A549 (cell line): ENCODE results near the gene SMARCD3. TPM values are rescaled to one million over a fixed set of nuclear protein-coding genes. Genes with fewer than 3 reads are reported as not detected.
A peak's percentile ranks its signal among the peaks of the same experiment; 100 is the strongest.

Experiments
- ATAC-seq, 2 experiments: fragments of 200-7000 bp in 1 of 2; fragments of >200 bp in 1 of 2; cut with Nextera tagmentation in 1 of 2; cut with Tn5 transposase in 1 of 2; 3 replicates each; pipeline versions ENCODE4 v1.8.0 to v1.9.1; 2018 to 2020; ENCODE audit warnings: mild to moderate bottlenecking in 1 of 2, moderate library complexity in 1 of 2
- CTCF ChIA-PET: fragments of 300-600 bp; sonication (Branson Sonifier 250); formaldehyde crosslinking; extraction: SDS; loops from one replicate; lab custom pipeline; 2021; ENCODE audit warnings: antibody characterized with exemption, inconsistent platforms; lab: Yijun Ruan, JAX
- POLR2A ChIA-PET: fragments of 350-600 bp; formaldehyde crosslinking; extraction: SDS; loops from one replicate; lab custom pipeline; 2021; ENCODE audit warnings: antibody characterized with exemption, inconsistent platforms; lab: Yijun Ruan, JAX
- DNase-seq, 2 experiments: peaks; one replicate each; pipeline versions ENCODE4 v3.0.0 to v3.0.0-alpha.2; 2011 to 2016; ENCODE audit warnings: low read depth in 1 of 2, low spot score in 1 of 2
- FAIRE-seq: peaks from 2 replicates; lab custom pipeline; 2011; peaks lifted over from hg19 to GRCh38; lab: Jason Lieb, UNC
- H3K27ac ChIP-seq, 2 experiments: fragments of >200 bp; sonication (Bioruptor Twin); formaldehyde crosslinking; 3 replicates each; pipeline ENCODE4 v1.5.1; 2016 to 2017
- H3K4me1 ChIP-seq: fragments of >200 bp; sonication (Bioruptor Twin); formaldehyde crosslinking; 3 replicates; pipeline ENCODE4 v1.6.1; 2016
- H3K4me2 ChIP-seq: fragments of >200 bp; sonication (Bioruptor Twin); formaldehyde crosslinking; 3 replicates; pipeline ENCODE4 v1.6.1; 2016
- H3K4me3 ChIP-seq: fragments of >200 bp; sonication (Bioruptor Twin); formaldehyde crosslinking; 3 replicates; pipeline ENCODE4 v1.5.1; 2016
- H3K9me3 ChIP-seq: fragments of >200 bp; sonication (Bioruptor Twin); formaldehyde crosslinking; 3 replicates; pipeline ENCODE4 v1.6.1; 2016
- CBX2 ChIP-seq: fragments of 200-600 bp; sonication (generic); IDR thresholded peaks from 2 replicates; pipeline ENCODE4 v1.6.1; 2016; ENCODE audit warnings: low read depth, mild to moderate bottlenecking, borderline replicate concordance
- CEBPB ChIP-seq, 2 experiments: fragments of >200 bp in 1 of 2; sonication (Bioruptor Twin) in 1 of 2; formaldehyde crosslinking in 1 of 2; IDR thresholded peaks; 2 replicates each; pipeline ENCODE4 v1.6.1; 2012 to 2016
- CHD4 ChIP-seq: fragments of 200-600 bp; sonication (generic); IDR thresholded peaks from 2 replicates; pipeline ENCODE4 v1.6.1; 2016; ENCODE audit warnings: antibody characterized with exemption, mild to moderate bottlenecking, borderline replicate concordance
- EHF ChIP-seq: fragments of 250-450 bp; sonication (Bioruptor Pico); IDR thresholded peaks from 2 replicates; pipeline ENCODE4 v1.5.0; 2020; ENCODE audit warnings: mild to moderate bottlenecking
- EP300 ChIP-seq, 2 experiments: fragments of >200 bp; sonication (Bioruptor Twin); formaldehyde crosslinking; IDR thresholded peaks; 2 replicates in 1 of 2; 3 replicates in 1 of 2; pipeline ENCODE4 v1.6.1; 2016 to 2017
- FOSB ChIP-seq: fragments of 250-450 bp; sonication (Bioruptor Pico); IDR thresholded peaks from 2 replicates; pipeline ENCODE4 v1.5.0; 2020; ENCODE audit warnings: mild to moderate bottlenecking, moderate library complexity
- FOSL2 ChIP-seq, 2 experiments: fragments of 450-650 bp in 1 of 2; fragments of >200 bp in 1 of 2; sonication (Bioruptor Twin) in 1 of 2; formaldehyde crosslinking; IDR thresholded peaks; 2 replicates each; pipeline versions ENCODE4 v1.5.0 to v1.6.1; 2016 to 2020; ENCODE audit warnings: mild to moderate bottlenecking in 1 of 2, moderate library complexity in 1 of 2
- FOXS1 ChIP-seq: fragments of 250-450 bp; sonication (Bioruptor Pico); IDR thresholded peaks from 2 replicates; pipeline ENCODE4 v1.5.0; 2020; ENCODE audit warnings: mild to moderate bottlenecking, moderate library complexity
- GATA3 ChIP-seq: IDR thresholded peaks from 2 replicates; pipeline ENCODE4 v1.6.1; 2012; ENCODE audit warnings: borderline replicate concordance
- HOXA7 ChIP-seq: fragments of 250-450 bp; sonication (Bioruptor Pico); IDR thresholded peaks from 2 replicates; pipeline ENCODE4 v1.5.0; 2020; ENCODE audit warnings: mild to moderate bottlenecking, moderate library complexity
- HOXB5 ChIP-seq: fragments of 250-450 bp; sonication (Bioruptor Pico); IDR thresholded peaks from 2 replicates; pipeline ENCODE4 v1.5.0; 2020; ENCODE audit warnings: mild to moderate bottlenecking, moderate library complexity
- JUN ChIP-seq, 2 experiments: fragments of >200 bp; sonication (Bioruptor Twin); formaldehyde crosslinking; IDR thresholded peaks; 2 replicates in 1 of 2; 3 replicates in 1 of 2; pipeline ENCODE4 v1.6.1; 2016 to 2017
- KDM5A ChIP-seq: fragments of 200-600 bp; sonication (generic); IDR thresholded peaks from 2 replicates; pipeline ENCODE4 v1.6.1; 2016; ENCODE audit warnings: antibody characterized with exemption, mild to moderate bottlenecking
- MAZ ChIP-seq: fragments of 150-350 bp; IDR thresholded peaks from 2 replicates; pipeline ENCODE4 v1.6.1; 2014; ENCODE audit warnings: antibody characterized with exemption, low read depth, low read length, borderline replicate concordance
- MYC ChIP-seq: IDR thresholded peaks from 2 replicates; pipeline ENCODE4 v1.6.1; 2012; ENCODE audit warnings: mild to moderate bottlenecking, inconsistent platforms, low read length, improper control_type of control experiment, borderline replicate concordance
- NR3C1 ChIP-seq: fragments of >200 bp; sonication (Bioruptor Twin); formaldehyde crosslinking; IDR thresholded peaks from 3 replicates; pipeline ENCODE4 v1.6.1; 2017
- RAD21 ChIP-seq, 2 experiments: fragments of >200 bp in 1 of 2; sonication (Bioruptor Twin) in 1 of 2; formaldehyde crosslinking in 1 of 2; IDR thresholded peaks in 1 of 2; conservative IDR thresholded peaks in 1 of 2; 2 replicates in 1 of 2; 3 replicates in 1 of 2; pipeline ENCODE4 v1.6.1; 2012 to 2018; ENCODE audit warnings: inconsistent platforms in 1 of 2
- RARB ChIP-seq: fragments of 250-450 bp; sonication (Bioruptor Pico); IDR thresholded peaks from 2 replicates; pipeline ENCODE4 v1.8.0; 2021; ENCODE audit warnings: mild to moderate bottlenecking, moderate library complexity
- RFX5 ChIP-seq: fragments of 450-650 bp; IDR thresholded peaks from 2 replicates; pipeline ENCODE4 v1.7.1; 2014; ENCODE audit warnings: antibody characterized with exemption, mild to moderate bottlenecking, moderate library complexity
- RNF2 ChIP-seq: fragments of 200-600 bp; sonication (generic); IDR thresholded peaks from 2 replicates; pipeline ENCODE4 v1.6.1; 2016; ENCODE audit warnings: low read depth, mild to moderate bottlenecking, antibody characterized with exemption, moderate library complexity, borderline replicate concordance
- SMC3 ChIP-seq: fragments of >200 bp; sonication (Bioruptor Twin); formaldehyde crosslinking; IDR thresholded peaks from 3 replicates; pipeline ENCODE4 v1.6.1; 2018; ENCODE audit warnings: inconsistent platforms
- SREBF2 ChIP-seq: fragments of 450-650 bp; IDR thresholded peaks from 2 replicates; pipeline ENCODE4 v1.6.1; 2014; ENCODE audit warnings: mild to moderate bottlenecking, moderate library complexity
- TP53 ChIP-seq: fragments of 250-450 bp; sonication (Bioruptor Pico); IDR thresholded peaks from 2 replicates; pipeline ENCODE4 v1.5.0; 2021; ENCODE audit warnings: mild to moderate bottlenecking, moderate library complexity
- ZC3H11A ChIP-seq: fragments of 450-650 bp; IDR thresholded peaks from 2 replicates; pipeline ENCODE4 v1.6.1; 2014; ENCODE audit warnings: antibody characterized with exemption, mild to moderate bottlenecking
- ZNF302 ChIP-seq: fragments of 250-450 bp; sonication (Bioruptor Pico); IDR thresholded peaks from 2 replicates; pipeline ENCODE4 v1.9.0; 2021; ENCODE audit warnings: inconsistent platforms, mild to moderate bottlenecking, moderate library complexity
- ZSCAN20 ChIP-seq: fragments of 250-450 bp; sonication (Bioruptor Pico); IDR thresholded peaks from 2 replicates; pipeline ENCODE4 v1.8.0; 2022; ENCODE audit warnings: mild to moderate bottlenecking, moderate library complexity
- WGBS: methylation state at CpG from one replicate; pipeline ENCODE4 v1.1.6; 2017; ENCODE audit errors: missing lambda C conversion rate; 5-methylcytosine and 5-hydroxymethylcytosine counted together
- polyA plus RNA-seq, 4 experiments: library from polyadenylated mRNA; depleted of rRNA in 3 of 4; stranded (reverse); fragments of >200 nt; fragmentation: RNase III in 1 of 4; extraction: RNeasy Plus Mini Kit Qiagen cat#74134 plus additional on column Dnase treatment in 1 of 4; gene quantifications; 2 replicates in 3 of 4; 3 replicates in 1 of 4; pipeline ENCODE4 v1.2.3, GENCODE V29; 2011 to 2017
- TF ChIP-seq, protein P1 (sequence below): fragments of 250-450 bp; sonication (Bioruptor Pico); IDR thresholded peaks from 2 replicates; pipeline ENCODE4 v1.5.0; 2021; ENCODE audit warnings: mild to moderate bottlenecking, moderate library complexity, borderline replicate concordance
- TF ChIP-seq, protein P2 (sequence below): IDR thresholded peaks from 2 replicates; pipeline ENCODE4 v1.6.1; 2012
- TF ChIP-seq, protein P3 (sequence below): fragments of 450-650 bp; IDR thresholded peaks from 2 replicates; pipeline ENCODE4 v1.6.1; 2014; ENCODE audit warnings: antibody characterized with exemption

SMARCD3 gene
- polyA plus RNA-seq, 2 of the 4 experiments (the other 2 are of a cell fraction) = 11.6 to 12.5 TPM

- 2% methylated on average over 15 of the region's 15 CpGs for WGBS
- Histone ChIP-seq H3K27ac (peak overlapping the region; percentile 85 to 88), H3K4me3 (peak overlapping the region; percentile 93), H3K4me1 (peaks cover 22% of the 10 kb centered on the region), H3K9me3 (no peaks in the 10 kb centered on the region), H3K4me2 (peak overlapping the region; percentile 98)
- ATAC-seq (peak in 1 of 2 experiments; percentile 19; a peak in 3 of 6 replicates), FAIRE-seq (no peak), DNase-seq (no peak)
- ChIA-PET CTCF (interaction anchor here (0.8 to 4.5 kb wide), 7 partner anchors 8 to 84 kb away, joined by 3 to 30 read pairs (median 7); partner anchors contain the start of gene GBX1), POLR2A (interaction anchor here (0.9 to 1.6 kb wide), 9 partner anchors 8 to 198 kb away, joined by 3 to 6 read pairs (median 5); partner anchors contain the start of genes ABCB8 and NUB1)
- TF ChIP-seq CHD4 (no peak), GATA3 (no peak), RARB (CRISPR knock-in tag) (no peak), FOSL2 (IDR thresholded peaks at IDR 0.05) (no peak), FOSL2 (CRISPR knock-in tag; IDR thresholded peaks at IDR 0.05) (no peak), EP300 (IDR thresholded peaks at IDR 0.05) (no peak), HOXA7 (CRISPR knock-in tag) (no peak), TP53 (CRISPR knock-in tag) (no peak)
- TF ChIP-seq, protein P1, sequence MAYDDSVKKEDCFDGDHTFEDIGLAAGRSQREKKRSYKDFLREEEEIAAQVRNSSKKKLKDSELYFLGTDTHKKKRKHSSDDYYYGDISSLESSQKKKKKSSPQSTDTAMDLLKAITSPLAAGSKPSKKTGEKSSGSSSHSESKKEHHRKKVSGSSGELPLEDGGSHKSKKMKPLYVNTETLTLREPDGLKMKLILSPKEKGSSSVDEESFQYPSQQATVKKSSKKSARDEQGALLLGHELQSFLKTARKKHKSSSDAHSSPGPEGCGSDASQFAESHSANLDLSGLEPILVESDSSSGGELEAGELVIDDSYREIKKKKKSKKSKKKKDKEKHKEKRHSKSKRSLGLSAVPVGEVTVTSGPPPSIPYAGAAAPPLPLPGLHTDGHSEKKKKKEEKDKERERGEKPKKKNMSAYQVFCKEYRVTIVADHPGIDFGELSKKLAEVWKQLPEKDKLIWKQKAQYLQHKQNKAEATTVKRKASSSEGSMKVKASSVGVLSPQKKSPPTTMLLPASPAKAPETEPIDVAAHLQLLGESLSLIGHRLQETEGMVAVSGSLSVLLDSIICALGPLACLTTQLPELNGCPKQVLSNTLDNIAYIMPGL = no peak
Measured at GRCh38 chr7:151226560-151226874, 22.0 kb downstream of the SMARCD3 start.

GRCh38 chr7:151225948-151226510 lies 22.5 kb downstream of the SMARCD3 start:
- Histone ChIP-seq H3K9me3 (no peaks in the 10 kb centered on the region), H3K4me1 (peaks cover 17% of the 10 kb centered on the region), H3K27ac (peak overlapping the region; percentile 85 to 88), H3K4me3 (peak overlapping the region; percentile 93), H3K4me2 (peak overlapping the region; percentile 98)
- ATAC-seq (no peak), FAIRE-seq (no peak), DNase-seq (no peak)
- ChIA-PET POLR2A (interaction anchor here (1.2 to 1.6 kb wide), 3 partner anchors 12 to 115 kb away, joined by 3 to 6 read pairs (median 6); partner anchors contain the start of gene NUB1), CTCF (interaction anchor here (0.6 to 4.5 kb wide), 5 partner anchors 18 to 212 kb away, joined by 3 to 30 read pairs (median 3); no protein-coding TSS in a partner anchor)
- TF ChIP-seq CBX2 = no peak
- TF ChIP-seq RFX5 = no peak
- no peak for TF ChIP-seq ZSCAN20
- peak; percentile 39 to 74; a peak in 3 of 4 replicates for TF ChIP-seq CEBPB (IDR thresholded peaks at IDR 0.05)
- no peak for TF ChIP-seq RAD21 (conservative IDR thresholded peaks at IDR 0.05 in 1 of 2, IDR thresholded peaks at IDR 0.05 in 1 of 2)
- TF ChIP-seq SMC3 = no peak
- TF ChIP-seq NR3C1 = no peak
- no peak for TF ChIP-seq KDM5A
- no peak for TF ChIP-seq FOXS1
- WGBS = 57% methylated on average over 8 of the region's 8 CpGs

DNA sequence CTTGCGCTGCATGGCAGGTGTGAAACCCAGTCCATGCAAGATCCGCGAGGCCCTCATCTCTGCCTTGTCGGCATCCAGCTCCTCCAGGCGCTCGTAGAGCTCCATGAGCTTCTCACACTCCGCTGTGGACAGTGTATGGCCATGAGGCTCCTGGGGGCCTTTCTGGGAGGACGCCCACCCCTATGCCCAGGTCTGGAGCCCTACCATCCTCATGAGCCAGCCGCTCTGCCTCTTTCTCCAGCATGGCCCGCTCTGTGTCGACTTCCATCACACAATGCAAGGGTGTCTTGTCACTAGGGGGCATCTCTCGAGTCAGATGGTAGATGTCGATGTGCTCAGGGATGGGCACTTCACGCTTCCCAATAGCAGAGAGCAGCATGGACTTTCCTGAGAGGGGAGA lies 24.8 kb downstream of the SMARCD3 start:
- ATAC-seq = no peak
- no peak for DNase-seq
- no peak for FAIRE-seq
- Histone ChIP-seq H3K4me1 (peaks cover 17% of the 10 kb centered on the region), H3K9me3 (no peaks in the 10 kb centered on the region), H3K4me3 (no peak overlapping the region), H3K27ac (no peak overlapping the region), H3K4me2 (no peak overlapping the region)
- 95% methylated on average over 14 of the region's 14 CpGs for WGBS
- CTCF ChIA-PET = interaction anchor here (1.7 to 4.5 kb wide), 3 partner anchors 9 to 20 kb away, joined by 5 to 30 read pairs (median 6); no protein-coding TSS in a partner anchor
- POLR2A ChIA-PET = interaction anchor here (1.2 kb wide), 1 partner anchor 9 kb away, joined by 4 read pairs; the partner anchor contains the start of gene CHPF2
- TF ChIP-seq, protein P1 = no peak
- no peak for TF ChIP-seq ZNF302 (CRISPR knock-in tag)
- TF ChIP-seq NR3C1 = no peak
- TF ChIP-seq CHD4 = no peak
- TF ChIP-seq MAZ = no peak
- no peak for TF ChIP-seq SREBF2
- no peak for TF ChIP-seq RAD21 (conservative IDR thresholded peaks at IDR 0.05 in 1 of 2, IDR thresholded peaks at IDR 0.05 in 1 of 2)
- TF ChIP-seq RNF2 = no peak
- TF ChIP-seq EHF (CRISPR knock-in tag) = no peak
- no peak for TF ChIP-seq JUN (IDR thresholded peaks at IDR 0.05)
- TF ChIP-seq MYC = no peak
- TF ChIP-seq, protein P2, sequence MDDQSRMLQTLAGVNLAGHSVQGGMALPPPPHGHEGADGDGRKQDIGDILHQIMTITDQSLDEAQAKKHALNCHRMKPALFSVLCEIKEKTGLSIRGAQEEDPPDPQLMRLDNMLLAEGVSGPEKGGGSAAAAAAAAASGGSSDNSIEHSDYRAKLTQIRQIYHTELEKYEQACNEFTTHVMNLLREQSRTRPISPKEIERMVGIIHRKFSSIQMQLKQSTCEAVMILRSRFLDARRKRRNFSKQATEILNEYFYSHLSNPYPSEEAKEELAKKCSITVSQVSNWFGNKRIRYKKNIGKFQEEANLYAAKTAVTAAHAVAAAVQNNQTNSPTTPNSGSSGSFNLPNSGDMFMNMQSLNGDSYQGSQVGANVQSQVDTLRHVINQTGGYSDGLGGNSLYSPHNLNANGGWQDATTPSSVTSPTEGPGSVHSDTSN = no peak
- no peak for TF ChIP-seq HOXB5 (CRISPR knock-in tag)
- no peak for TF ChIP-seq FOSB (CRISPR knock-in tag)
- TF ChIP-seq ZC3H11A = no peak
- TF ChIP-seq, protein P3, sequence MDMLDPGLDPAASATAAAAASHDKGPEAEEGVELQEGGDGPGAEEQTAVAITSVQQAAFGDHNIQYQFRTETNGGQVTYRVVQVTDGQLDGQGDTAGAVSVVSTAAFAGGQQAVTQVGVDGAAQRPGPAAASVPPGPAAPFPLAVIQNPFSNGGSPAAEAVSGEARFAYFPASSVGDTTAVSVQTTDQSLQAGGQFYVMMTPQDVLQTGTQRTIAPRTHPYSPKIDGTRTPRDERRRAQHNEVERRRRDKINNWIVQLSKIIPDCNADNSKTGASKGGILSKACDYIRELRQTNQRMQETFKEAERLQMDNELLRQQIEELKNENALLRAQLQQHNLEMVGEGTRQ = no peak
